HPDE6-E6E7 (cell line): ENCODE data around the gene HOATZ.

Source experiments
- DNase-seq: peaks from one replicate; pipeline ENCODE4 v3.0.0; 2011; ENCODE audit warnings: missing footprints; ENCODE audit errors: extremely low spot score

The HOATZ gene

GRCh38 chr11:111581341-111581740 lies 66.8 kb downstream of the HOATZ start:
- DNase-seq, result no peak

GRCh38 chr11:111582163-111582562 lies 67.6 kb downstream of the HOATZ start:
- no peak for DNase-seq

- no peak for DNase-seq
Measured at GRCh38 chr11:111582881-111583280, 68.3 kb downstream of the HOATZ start.

DNA sequence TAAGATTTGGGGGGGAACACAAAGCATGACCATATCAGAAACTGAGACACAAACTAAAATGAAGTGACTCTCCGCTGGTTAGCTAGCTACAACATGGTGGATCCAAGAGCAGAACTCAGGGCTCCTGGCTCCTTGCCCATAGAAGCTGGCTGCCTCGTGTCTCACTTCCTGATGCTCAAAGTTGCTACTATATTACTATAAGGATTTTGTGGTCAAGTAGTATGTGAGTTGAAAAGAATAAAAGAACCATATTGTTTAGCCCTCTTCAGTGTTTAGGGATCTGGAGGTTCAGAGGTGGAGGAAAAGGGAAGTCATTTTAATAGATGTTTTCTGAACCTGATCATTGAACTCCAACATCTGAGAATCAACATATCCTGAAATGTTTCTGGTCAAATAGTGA lies 70.8 kb downstream of the HOATZ start:
- no peak for DNase-seq

GRCh38 chr11:111586388-111586831 lies 71.8 kb downstream of the HOATZ start:
- peak; percentile 38 for DNase-seq
